HG03060 (cell line): ENCODE results near the gene SULT6B1.

Experiments used
- ATAC-seq: cut with Tn5 transposase; IDR thresholded peaks from one replicate; pipeline ENCODE4 v1.9.1; 2021; ENCODE audit warnings: low read depth, moderate number of reproducible peaks; ENCODE audit not compliant: unreplicated experiment

Gene SULT6B1

DNA sequence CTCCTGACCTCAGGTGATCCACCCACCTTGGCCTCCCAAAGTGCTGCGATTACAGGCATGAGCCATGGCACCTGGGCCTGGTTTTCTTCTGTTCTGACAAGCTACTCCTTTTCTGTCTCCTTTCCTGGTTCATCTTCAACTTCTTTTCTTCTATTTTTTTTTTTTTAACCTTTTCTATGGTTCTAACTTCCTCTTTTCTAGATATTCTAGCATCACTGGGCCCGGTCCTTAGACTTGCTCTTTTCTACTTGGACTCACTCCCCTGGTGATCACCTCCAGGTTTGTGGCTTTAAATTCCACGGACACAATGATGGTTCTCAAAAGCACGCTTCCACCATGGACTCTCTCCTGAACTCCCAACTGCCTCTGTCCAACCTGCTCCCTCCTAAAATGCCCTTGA is 33.7 kb downstream of the SULT6B1 start:
- no peak for ATAC-seq

DNA sequence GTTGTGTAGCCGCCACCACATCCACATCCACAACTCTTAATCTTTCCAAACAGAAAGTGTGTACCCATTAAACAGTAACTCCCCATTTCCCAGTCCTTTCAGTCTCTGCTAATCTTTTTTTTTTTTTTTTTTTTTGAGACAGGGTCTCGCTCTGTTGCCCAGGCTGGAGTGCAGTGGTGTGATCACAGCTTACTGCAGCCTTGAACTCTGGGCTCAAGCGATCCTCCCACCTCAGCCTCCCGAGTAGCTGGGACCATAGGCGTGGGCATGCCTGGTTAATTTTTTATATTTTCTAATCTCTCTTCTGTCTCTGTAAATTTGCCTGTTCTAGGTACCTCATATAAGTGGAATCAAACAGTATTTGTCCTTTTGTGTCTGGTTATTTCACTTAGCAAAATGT is 35.2 kb downstream of the SULT6B1 start:
- no peak for ATAC-seq

DNA sequence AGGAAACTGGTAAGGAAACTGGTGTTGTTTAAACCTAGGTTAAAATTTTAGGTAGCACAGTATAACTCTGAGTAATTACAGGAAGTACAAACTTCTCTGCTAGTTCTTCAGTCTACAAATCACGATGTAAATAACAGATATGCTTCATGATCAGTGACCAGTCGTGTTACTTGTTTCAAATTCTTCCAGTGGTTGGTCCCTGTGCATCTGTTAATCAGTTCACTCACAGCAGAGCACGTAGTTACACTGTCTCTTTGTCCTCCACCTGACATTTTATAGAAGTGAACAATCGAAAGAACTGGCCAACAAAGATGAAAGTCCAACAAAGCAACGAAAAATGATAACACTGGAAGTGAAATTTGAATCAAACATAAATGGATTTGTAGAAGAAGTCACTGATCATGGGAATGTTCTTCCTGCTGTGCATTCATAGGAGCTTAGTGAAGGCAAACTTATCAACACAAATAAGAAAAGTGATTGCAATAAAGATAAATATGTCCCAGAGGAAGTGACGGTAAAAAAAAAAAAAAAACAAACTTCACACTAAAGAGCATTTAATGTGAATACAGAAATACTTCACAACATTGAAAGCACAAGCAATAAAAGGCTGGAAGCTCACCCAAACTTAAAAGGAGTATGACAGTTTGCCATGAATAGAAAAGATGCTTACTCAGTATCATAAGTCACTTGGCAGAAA is 38.7 kb downstream of the SULT6B1 start:
- ATAC-seq = no peak

DNA sequence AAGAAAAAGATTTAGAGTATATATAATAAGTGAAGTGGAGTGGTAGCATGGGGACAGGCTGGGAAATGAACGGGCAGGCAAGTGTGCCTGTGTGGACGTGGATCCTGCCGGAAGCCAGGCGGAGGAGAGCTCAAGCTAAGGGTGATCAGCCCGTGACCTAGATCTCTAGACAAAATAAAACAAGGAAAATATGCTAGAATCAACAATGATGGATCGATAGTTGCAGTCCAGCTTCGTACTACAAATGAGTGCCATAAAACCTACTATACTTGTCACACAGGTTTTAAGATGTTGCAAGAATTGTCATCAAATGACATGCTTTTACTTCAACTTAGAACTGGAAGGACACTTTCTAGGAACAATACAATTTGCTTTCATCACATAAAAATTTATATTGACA is 40.1 kb downstream of the SULT6B1 start:
- no peak for ATAC-seq

DNA sequence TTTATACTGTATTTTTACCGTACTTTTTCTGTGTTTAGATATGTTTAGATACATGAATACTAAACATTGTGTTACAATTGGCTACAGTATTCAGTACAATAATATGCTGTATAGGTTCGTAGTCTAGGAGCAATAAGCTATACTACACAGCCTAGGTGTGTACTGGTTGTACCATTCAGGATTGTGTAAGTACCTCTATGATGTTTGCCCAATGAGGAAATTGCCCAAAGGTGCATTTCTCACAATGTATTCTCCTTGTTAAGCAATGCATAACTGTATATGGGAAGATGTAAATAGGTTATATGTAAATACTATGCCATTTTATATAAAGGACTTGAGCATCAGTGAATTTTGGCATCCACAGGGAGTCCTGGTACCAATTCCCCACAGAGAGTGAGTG is 42.4 kb downstream of the SULT6B1 start:
- no peak for ATAC-seq

DNA sequence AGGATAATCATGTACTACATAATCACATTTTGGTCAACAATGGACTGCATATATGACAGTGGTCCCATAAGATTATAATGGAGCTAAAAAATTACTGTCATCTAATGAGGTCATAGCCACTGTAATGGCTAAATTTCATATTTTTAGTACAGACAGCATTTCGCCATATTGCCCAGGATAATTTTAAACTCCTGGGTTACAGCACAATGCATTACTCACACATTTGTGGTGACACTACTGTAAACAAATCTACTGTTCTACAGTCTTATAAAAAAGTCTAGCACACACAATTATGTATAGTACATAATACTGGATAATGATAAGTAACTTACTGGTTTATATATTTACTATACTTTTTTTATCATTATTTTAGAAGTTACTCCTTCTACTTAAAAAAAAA is 44.5 kb downstream of the SULT6B1 start:
- no peak for ATAC-seq

DNA sequence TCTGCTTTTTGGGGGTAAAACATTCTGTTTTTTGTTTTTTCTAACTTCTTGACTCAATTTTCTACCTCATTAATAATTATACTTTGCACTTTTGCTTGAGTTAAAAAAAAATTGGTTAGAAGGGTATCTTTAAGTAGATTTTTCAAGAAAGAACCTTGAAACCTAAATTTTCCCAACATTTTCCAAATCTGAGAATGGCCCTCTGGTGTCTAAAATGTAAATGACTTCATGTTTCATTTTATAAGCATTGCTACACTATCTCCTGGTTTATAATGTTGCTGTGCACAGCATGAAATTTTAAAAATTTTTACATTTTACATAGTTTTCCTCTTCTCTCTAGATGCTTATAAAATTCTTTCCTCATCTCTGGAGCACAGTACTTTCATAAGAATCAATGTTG is 45.9 kb downstream of the SULT6B1 start:
- ATAC-seq = no peak

DNA sequence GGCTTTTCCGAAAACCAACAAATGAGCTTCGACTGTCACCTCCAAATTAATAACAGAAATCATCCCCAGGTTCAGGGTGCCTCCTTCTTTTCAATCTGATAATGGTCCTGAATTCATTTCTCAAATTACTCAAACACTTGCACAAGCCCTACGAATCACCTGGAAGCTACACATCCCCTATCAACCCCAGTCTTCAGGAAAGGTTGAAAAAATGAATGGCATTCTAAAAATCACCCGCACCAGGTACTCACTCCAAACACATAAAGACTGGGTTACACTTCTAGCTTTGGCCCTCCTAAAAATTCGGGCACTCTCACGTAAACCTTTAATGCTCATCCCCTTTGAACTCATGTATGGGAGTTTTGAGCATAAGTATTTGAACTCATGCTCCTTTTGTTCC is 55.6 kb downstream of the SULT6B1 start:
- no peak for ATAC-seq

DNA sequence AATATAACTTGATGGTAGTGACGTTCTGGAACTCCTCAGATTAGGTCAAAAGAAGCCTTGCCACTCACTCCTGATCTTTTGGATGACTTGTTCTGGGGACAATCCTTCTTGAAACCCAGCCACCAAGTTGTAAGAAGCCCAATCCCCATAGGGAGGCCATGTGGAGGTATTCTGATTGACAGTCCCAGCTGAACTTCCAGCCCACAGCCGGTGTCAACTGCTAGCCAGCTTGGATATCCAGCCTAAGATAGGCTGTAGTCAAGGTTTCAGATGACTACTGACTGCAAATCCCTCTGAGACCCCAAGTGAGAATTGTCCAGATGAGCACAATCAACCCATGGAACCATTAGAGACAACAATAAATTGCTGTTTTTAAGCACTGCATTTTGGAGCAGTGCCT is 63.1 kb downstream of the SULT6B1 start:
- no peak for ATAC-seq

DNA sequence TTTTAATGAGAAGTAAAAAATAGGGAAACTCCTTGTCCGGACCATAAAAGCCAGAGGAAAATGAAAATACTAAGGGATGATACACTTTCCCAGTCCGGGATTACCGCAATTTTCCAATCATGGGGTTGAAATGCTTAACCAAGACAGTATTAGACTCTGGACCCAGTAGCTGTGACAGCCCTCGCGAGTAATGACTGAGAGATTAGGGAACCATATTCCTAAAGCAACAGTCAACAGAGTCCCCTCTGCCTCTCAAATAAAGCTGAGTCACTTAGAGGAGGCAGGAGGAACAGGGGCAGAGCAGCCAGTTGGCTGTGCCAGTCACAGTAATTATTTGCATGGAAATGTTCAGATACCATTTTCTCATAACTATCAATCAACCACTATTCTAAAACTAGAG is 69.3 kb downstream of the SULT6B1 start:
- no peak for ATAC-seq
